Measurements from ENCODE around the gene ONECUT2. TPM values are rescaled to one million over a fixed set of nuclear protein-coding genes. Genes with fewer than 3 reads are reported as not detected.

ONECUT2 gene
- total and polyA plus RNA-seq, 2 donors = under 0.01 to 0.11 TPM

DNA sequence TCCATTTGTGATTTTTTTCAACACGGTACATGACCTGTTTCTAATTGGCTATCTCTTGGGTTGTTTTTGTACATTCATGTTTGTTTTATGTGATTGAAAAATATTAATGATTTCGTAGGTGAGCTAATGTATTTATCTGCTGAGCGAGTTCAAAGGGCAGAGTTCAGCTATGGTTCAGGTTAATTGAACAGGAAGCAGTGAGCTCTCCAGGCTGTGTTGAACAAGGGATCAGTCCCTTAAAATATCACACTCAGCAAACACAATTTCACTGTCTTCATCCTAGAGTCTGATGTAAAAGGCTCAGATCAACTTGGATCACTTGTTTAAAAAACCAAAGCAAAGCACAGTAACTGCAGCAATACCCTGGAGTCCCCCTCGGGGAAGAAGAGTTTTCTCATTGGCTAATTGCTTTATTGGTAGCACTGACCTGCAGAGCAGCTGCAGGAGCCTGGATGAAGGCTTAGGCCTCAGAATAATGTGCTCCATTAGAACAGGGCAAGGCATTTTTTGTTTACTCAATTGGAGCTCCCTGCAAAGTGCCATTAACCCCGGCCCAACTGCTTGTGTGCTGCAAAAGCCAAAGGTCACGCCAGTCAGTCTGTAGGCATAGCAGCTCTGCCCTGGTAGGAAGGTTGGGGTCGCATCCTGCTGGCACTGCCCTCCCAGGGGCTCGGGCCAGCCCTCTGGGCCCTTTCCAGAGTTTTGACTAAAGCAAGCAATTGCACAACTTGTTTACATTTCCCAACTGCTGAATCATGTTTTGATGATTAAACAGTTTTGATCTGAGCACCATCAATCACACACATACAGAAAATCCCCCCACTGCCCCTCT, 10.5 kb downstream of the ONECUT2 start:
- no peak for DNase-seq (ENCODE audit: extremely low spot score)
- Histone ChIP-seq H3K27ac (ENCODE audit: low read depth) (no peak overlapping the region), H3K36me3 (ENCODE audit: insufficient read depth) (no peaks in the 10 kb centered on the region), H3K4me1 (ENCODE audit: insufficient read depth) (no peaks in the 10 kb centered on the region), H3K4me3 (ENCODE audit: low read depth, low read length) (no peak overlapping the region)
- 42% methylated on average over 8 of the region's 8 CpGs for WGBS

GRCh38 chr18:57446322-57446721, 11.1 kb downstream of the ONECUT2 start:
- 6% methylated on average over 4 of the region's 4 CpGs for WGBS
- Histone ChIP-seq H3K36me3 (ENCODE audit: insufficient read depth) (no peaks in the 10 kb centered on the region), H3K4me1 (ENCODE audit: insufficient read depth) (no peaks in the 10 kb centered on the region), H3K27ac (ENCODE audit: low read depth) (no peak overlapping the region), H3K4me3 (ENCODE audit: low read depth, low read length) (no peak overlapping the region)
- no peak for DNase-seq (ENCODE audit: extremely low spot score)

- DNase-seq (ENCODE audit: extremely low spot score) = no peak
Observed at GRCh38 chr18:57447154-57447621, 12.0 kb downstream of the ONECUT2 start.

DNA sequence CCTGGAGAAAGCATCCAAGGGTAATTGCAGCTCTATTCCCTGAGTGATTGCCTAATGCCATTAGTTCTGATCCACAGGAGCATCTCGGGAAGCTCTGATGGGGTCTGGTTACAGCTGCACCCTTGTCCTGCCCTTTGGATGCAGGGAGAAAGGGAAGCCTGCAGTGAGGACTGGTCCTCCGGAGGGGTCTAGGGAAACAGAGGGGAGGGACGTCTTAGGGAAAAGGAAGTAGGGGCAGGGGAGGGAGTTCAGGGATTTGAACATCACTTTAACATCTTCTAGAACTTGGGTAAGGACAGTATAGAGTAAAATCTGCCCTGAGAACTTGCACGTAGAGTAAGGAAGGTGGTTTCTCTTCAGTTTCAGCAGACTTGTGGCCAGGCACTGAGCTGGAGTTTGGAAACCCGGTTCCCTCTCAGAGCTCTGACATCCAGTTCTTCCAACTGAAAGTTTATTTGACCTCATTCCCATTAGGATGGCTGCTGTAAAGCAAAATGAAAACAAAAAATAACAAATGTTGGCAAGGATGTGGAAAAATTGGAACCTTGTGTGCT, 20.5 kb downstream of the ONECUT2 start:
- DNase-seq (ENCODE audit: extremely low spot score) = no peak
- 51% methylated on average over 5 of the region's 5 CpGs for WGBS

More at GRCh38 chr18:57447154-57447621, 12.0 kb downstream of the ONECUT2 start:
- H3K4me3 ChIP-seq (ENCODE audit: low read depth, low read length) = no peak overlapping the region
- H3K27ac ChIP-seq (ENCODE audit: low read depth) = no peak overlapping the region
- H3K36me3 ChIP-seq (ENCODE audit: insufficient read depth) = no peaks in the 10 kb centered on the region
- 2% methylated on average over 14 of the region's 14 CpGs for WGBS
- H3K4me1 ChIP-seq (ENCODE audit: insufficient read depth) = no peaks in the 10 kb centered on the region

GRCh38 chr18:57461652-57462269, 26.6 kb downstream of the ONECUT2 start:
- H3K36me3 ChIP-seq (ENCODE audit: insufficient read depth) = no peaks in the 10 kb centered on the region
- H3K4me3 ChIP-seq (ENCODE audit: low read depth, low read length) = no peak overlapping the region
- no peaks in the 10 kb centered on the region for H3K4me1 ChIP-seq (ENCODE audit: insufficient read depth)
- no peak for DNase-seq (ENCODE audit: extremely low spot score)
- WGBS = 94% methylated on average over 3 of the region's 3 CpGs
- H3K27ac ChIP-seq (ENCODE audit: low read depth) = no peak overlapping the region

More for the DNA sequence above, 20.5 kb downstream of the ONECUT2 start:
- no peak overlapping the region for H3K4me3 ChIP-seq (ENCODE audit: low read depth, low read length)
- no peaks in the 10 kb centered on the region for H3K4me1 ChIP-seq (ENCODE audit: insufficient read depth)
- no peak overlapping the region for H3K27ac ChIP-seq (ENCODE audit: low read depth)
- H3K36me3 ChIP-seq (ENCODE audit: insufficient read depth) = no peaks in the 10 kb centered on the region

- 15% methylated on average over 2 of the region's 2 CpGs for WGBS
- no peaks in the 10 kb centered on the region for H3K36me3 ChIP-seq (ENCODE audit: insufficient read depth)
- no peak overlapping the region for H3K4me3 ChIP-seq (ENCODE audit: low read depth, low read length)
- H3K27ac ChIP-seq (ENCODE audit: low read depth) = no peak overlapping the region
- DNase-seq (ENCODE audit: extremely low spot score) = no peak
- H3K4me1 ChIP-seq (ENCODE audit: insufficient read depth) = no peaks in the 10 kb centered on the region
Observed at GRCh38 chr18:57466307-57466706, 31.1 kb downstream of the ONECUT2 start.

- no peak for DNase-seq (ENCODE audit: extremely low spot score)
- no peaks in the 10 kb centered on the region for H3K36me3 ChIP-seq (ENCODE audit: insufficient read depth)
- no peaks in the 10 kb centered on the region for H3K4me1 ChIP-seq (ENCODE audit: insufficient read depth)
- no peak overlapping the region for H3K4me3 ChIP-seq (ENCODE audit: low read depth, low read length)
- WGBS = 66% methylated on average over 10 of the region's 10 CpGs
- no peak overlapping the region for H3K27ac ChIP-seq (ENCODE audit: low read depth)
Observed at GRCh38 chr18:57466745-57467409, 31.7 kb downstream of the ONECUT2 start.

DNA sequence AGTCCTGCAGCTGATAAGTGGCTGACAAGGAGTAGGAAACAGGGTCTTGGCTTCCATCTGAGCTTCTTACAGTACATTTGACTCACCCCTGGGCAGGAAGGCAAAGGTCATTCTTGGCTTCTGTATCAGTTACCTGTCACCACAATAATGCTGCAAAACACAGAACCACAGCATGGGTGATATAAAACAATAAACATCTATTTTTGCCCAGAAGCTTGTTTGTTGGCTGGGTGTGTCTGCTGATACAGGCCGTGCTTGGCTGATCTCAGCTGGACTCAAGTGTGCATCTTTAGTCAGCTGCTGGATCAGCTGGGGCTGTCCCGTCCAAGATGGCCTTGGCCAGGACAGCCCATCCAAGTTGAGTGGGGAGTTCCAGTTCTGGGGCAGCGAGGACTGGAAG, 34.7 kb downstream of the ONECUT2 start:
- H3K4me1 ChIP-seq (ENCODE audit: insufficient read depth) = no peaks in the 10 kb centered on the region
- no peak overlapping the region for H3K4me3 ChIP-seq (ENCODE audit: low read depth, low read length)
- no peaks in the 10 kb centered on the region for H3K36me3 ChIP-seq (ENCODE audit: insufficient read depth)
- 79% methylated on average over 3 of the region's 3 CpGs for WGBS
- DNase-seq (ENCODE audit: extremely low spot score) = no peak
- H3K27ac ChIP-seq (ENCODE audit: low read depth) = no peak overlapping the region

GRCh38 chr18:57475408-57475807, 40.2 kb downstream of the ONECUT2 start:
- H3K4me1 ChIP-seq (ENCODE audit: insufficient read depth) = no peaks in the 10 kb centered on the region
- WGBS = 78% methylated on average over 3 of the region's 3 CpGs
- H3K36me3 ChIP-seq (ENCODE audit: insufficient read depth) = no peaks in the 10 kb centered on the region
- DNase-seq (ENCODE audit: extremely low spot score) = no peak
- H3K4me3 ChIP-seq (ENCODE audit: low read depth, low read length) = no peak overlapping the region
- H3K27ac ChIP-seq (ENCODE audit: low read depth) = no peak overlapping the region

DNA sequence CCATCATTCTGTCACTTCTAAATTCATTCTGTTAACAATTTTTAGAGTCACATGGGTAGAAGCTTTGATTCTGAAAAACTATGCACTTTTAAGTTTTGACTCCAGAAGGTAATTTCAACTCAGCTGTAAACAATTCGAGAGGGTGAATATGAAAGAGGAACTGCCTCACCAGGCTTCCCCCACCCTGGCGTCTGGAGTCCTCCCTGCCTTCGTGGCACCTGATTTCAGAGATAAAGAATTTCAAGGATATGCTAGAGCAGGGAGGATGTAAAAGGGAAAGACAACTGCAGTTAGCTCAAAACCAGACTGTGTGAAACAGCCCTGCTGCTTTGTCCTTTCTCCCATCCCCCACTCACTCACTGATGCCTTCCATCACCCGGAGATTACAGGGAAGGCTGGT, 40.7 kb downstream of the ONECUT2 start:
- no peaks in the 10 kb centered on the region for H3K4me1 ChIP-seq (ENCODE audit: insufficient read depth)
- H3K27ac ChIP-seq (ENCODE audit: low read depth) = no peak overlapping the region
- no peak overlapping the region for H3K4me3 ChIP-seq (ENCODE audit: low read depth, low read length)
- no peaks in the 10 kb centered on the region for H3K36me3 ChIP-seq (ENCODE audit: insufficient read depth)
- no peak for DNase-seq (ENCODE audit: extremely low spot score)
- WGBS = 23% methylated on average over 4 of the region's 4 CpGs

DNA sequence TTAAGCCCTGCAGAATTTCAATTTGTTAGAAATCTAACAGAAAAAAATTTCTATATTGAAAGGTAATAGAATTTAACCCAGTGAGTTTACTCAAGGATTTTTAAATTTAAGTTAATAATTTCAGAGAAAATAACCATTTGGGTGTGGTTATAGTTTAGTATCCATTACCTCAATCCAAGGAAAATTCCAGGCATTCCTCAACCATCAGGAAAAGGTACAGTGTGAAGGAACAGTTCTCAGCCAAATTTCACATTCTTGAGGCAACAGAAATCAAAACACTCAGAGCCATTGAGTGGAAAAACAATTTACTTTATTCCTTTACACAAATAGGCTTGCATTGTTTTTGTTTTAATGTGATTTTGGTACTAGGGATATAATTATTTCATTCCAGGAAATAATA, 45.6 kb downstream of the ONECUT2 start:
- H3K27ac ChIP-seq (ENCODE audit: low read depth) = no peak overlapping the region
- H3K4me3 ChIP-seq (ENCODE audit: low read depth, low read length) = no peak overlapping the region
- H3K36me3 ChIP-seq (ENCODE audit: insufficient read depth) = no peaks in the 10 kb centered on the region
- H3K4me1 ChIP-seq (ENCODE audit: insufficient read depth) = no peaks in the 10 kb centered on the region
- DNase-seq (ENCODE audit: extremely low spot score) = no peak

- Histone ChIP-seq H3K4me3 (ENCODE audit: low read depth, low read length) (no peak overlapping the region), H3K36me3 (ENCODE audit: insufficient read depth) (no peaks in the 10 kb centered on the region), H3K27ac (ENCODE audit: low read depth) (no peak overlapping the region), H3K4me1 (ENCODE audit: insufficient read depth) (no peaks in the 10 kb centered on the region)
- DNase-seq (ENCODE audit: extremely low spot score) = no peak
- 63% methylated on average over 7 of the region's 7 CpGs for WGBS
Observed at GRCh38 chr18:57497372-57498294, 62.5 kb downstream of the ONECUT2 start.

All from urinary bladder (tissue), 4 donors.